ENCODE data around the gene PCDHGA1.

DNA sequence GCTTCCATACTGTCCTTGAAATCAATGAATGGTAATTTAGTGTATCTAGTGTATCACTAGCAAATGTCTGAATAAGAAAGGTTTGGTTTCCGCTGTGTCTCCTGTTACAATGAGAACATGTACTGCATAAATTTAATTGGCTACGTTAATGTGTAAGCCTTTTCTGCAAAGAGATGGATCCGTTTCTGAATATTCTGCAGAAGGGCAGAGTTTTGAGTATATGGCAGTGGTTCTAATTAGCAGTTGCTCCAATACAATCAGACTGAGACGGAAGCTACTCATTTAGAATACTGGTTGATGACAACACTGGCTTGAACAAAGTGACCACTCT, 154.0 kb downstream of the PCDHGA1 start:
- TF ChIP-seq, protein P1, sequence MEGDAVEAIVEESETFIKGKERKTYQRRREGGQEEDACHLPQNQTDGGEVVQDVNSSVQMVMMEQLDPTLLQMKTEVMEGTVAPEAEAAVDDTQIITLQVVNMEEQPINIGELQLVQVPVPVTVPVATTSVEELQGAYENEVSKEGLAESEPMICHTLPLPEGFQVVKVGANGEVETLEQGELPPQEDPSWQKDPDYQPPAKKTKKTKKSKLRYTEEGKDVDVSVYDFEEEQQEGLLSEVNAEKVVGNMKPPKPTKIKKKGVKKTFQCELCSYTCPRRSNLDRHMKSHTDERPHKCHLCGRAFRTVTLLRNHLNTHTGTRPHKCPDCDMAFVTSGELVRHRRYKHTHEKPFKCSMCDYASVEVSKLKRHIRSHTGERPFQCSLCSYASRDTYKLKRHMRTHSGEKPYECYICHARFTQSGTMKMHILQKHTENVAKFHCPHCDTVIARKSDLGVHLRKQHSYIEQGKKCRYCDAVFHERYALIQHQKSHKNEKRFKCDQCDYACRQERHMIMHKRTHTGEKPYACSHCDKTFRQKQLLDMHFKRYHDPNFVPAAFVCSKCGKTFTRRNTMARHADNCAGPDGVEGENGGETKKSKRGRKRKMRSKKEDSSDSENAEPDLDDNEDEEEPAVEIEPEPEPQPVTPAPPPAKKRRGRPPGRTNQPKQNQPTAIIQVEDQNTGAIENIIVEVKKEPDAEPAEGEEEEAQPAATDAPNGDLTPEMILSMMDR (IDR thresholded peaks at IDR 0.05) = no peak
- no peak for TF ChIP-seq EP300 (IDR thresholded peaks at IDR 0.05)
- no peak for TF ChIP-seq POLR2A (IDR thresholded peaks at IDR 0.05)

Data from tibial nerve (tissue), 4 donors.